HepG2 (cell line): ENCODE measurements around the gene SLC2A8. TPM values are rescaled to one million over a fixed set of nuclear protein-coding genes. Genes with fewer than 3 reads are reported as not detected.
A peak's percentile ranks its signal among the peaks of the same experiment; 100 is the strongest.

ENCODE experiments used
- ARNTL ChIP-seq: sonication (generic); formaldehyde crosslinking; IDR thresholded peaks from 2 replicates; pipeline ENCODE4 v1.4.0; 2020; ENCODE audit warnings: mild to moderate bottlenecking, missing genetic modification reagents
- ATF3 ChIP-seq: sonication (generic); formaldehyde crosslinking; IDR thresholded peaks from 2 replicates; pipeline ENCODE4 v1.4.0; 2020; ENCODE audit warnings: missing genetic modification reagents
- DDIT3 ChIP-seq: sonication (generic); formaldehyde crosslinking; IDR thresholded peaks from 2 replicates; pipeline ENCODE4 v1.4.0; 2020; ENCODE audit warnings: mild to moderate bottlenecking, missing genetic modification reagents
- FOXA1 ChIP-seq, 2 experiments: fragments of 450-650 bp in 1 of 2; sonication (generic) in 1 of 2; formaldehyde crosslinking in 1 of 2; IDR thresholded peaks; 2 replicates each; pipeline versions ENCODE4 v1.4.0 to v1.6.1; 2016 to 2020; ENCODE audit warnings: missing genetic modification reagents in 1 of 2
- GABPB1 ChIP-seq: IDR thresholded peaks from 2 replicates; pipeline ENCODE4 v1.6.1; 2016; ENCODE audit warnings: mild to moderate bottlenecking, missing genetic modification reagents, moderate library complexity, missing compliant biosample characterization
- GLI4 ChIP-seq: sonication (generic); formaldehyde crosslinking; IDR thresholded peaks from 2 replicates; pipeline ENCODE4 v1.5.1; 2020; ENCODE audit warnings: missing genetic modification reagents, mild to moderate bottlenecking, moderate library complexity, borderline replicate concordance
- SKIL ChIP-seq: sonication (generic); formaldehyde crosslinking; IDR thresholded peaks from 2 replicates; pipeline ENCODE4 v1.8.0; 2022; ENCODE audit warnings: missing genetic modification reagents, mild to moderate bottlenecking, moderate library complexity, borderline replicate concordance
- ZBTB20 ChIP-seq: sonication (generic); formaldehyde crosslinking; IDR thresholded peaks from 2 replicates; pipeline ENCODE4 v1.8.1; 2023; ENCODE audit warnings: missing genetic modification reagents, low read depth, mild to moderate bottlenecking, borderline replicate concordance
- ZNF24 ChIP-seq: fragments of 450-650 bp; IDR thresholded peaks from 2 replicates; pipeline ENCODE4 v1.6.1; 2017; ENCODE audit warnings: antibody characterized with exemption, mild to moderate bottlenecking
- ZNF263 ChIP-seq: sonication (generic); formaldehyde crosslinking; IDR thresholded peaks from 2 replicates; pipeline ENCODE4 v1.4.0; 2020; ENCODE audit warnings: missing genetic modification reagents
- ZNF281 ChIP-seq: sonication (generic); formaldehyde crosslinking; IDR thresholded peaks from 2 replicates; pipeline ENCODE4 v1.4.0; 2020; ENCODE audit warnings: missing genetic modification reagents, borderline replicate concordance
- polyA plus RNA-seq, 8 experiments: library from polyadenylated mRNA; depleted of rRNA in 3 of 8; stranded (reverse) in 7 of 8; unstranded in 1 of 8; fragments of >200 nt; fragmentation: Illumina TruSeq in 4 of 8; extraction: Trizol in 4 of 8; gene quantifications; 2 replicates each; pipeline versions ENCODE4 v1.2.1 to v1.2.3, GENCODE V29; 2011 to 2016; ENCODE audit warnings: low read depth in 4 of 8, missing spikeins in 1 of 8, mixed read lengths in 1 of 8; ENCODE audit not compliant: insufficient read depth in 1 of 8
- total RNA-seq, 5 experiments: library from RNA; depleted of rRNA; stranded (reverse); fragments of >200 nt; fragmentation: Illumina TruSeq; extraction: Trizol; gene quantifications; 2 replicates each; pipeline ENCODE4 v1.2.3, GENCODE V29; 2016; ENCODE audit warnings: low read depth in 1 of 5
- TF ChIP-seq, protein P1 (sequence below): sonication (generic); formaldehyde crosslinking; IDR thresholded peaks from 2 replicates; pipeline ENCODE4 v1.4.0; 2020; ENCODE audit warnings: missing genetic modification reagents
- TF ChIP-seq, protein P2 (sequence below): sonication (generic); formaldehyde crosslinking; IDR thresholded peaks from 2 replicates; pipeline ENCODE4 v1.9.0; 2022; ENCODE audit warnings: low read depth, missing genetic modification reagents
- TF ChIP-seq, protein P3 (sequence below): IDR thresholded peaks from 2 replicates; pipeline ENCODE4 v1.6.1; 2012; ENCODE audit warnings: low read length, improper control_type of control experiment

The SLC2A8 gene
- total and polyA plus RNA-seq, 2 of the 13 experiments (the other 11 are each of a cell fraction or from before 2014, with no cell fraction given): 22.6 to 48.6 TPM

GRCh38 chr9:127395497-127396252 lies 1.3 kb upstream of the SLC2A8 start (continued):
- TF ChIP-seq SKIL (0 out of 2 replicates have a peak, but pooled peaks have one; percentile 32), DDIT3 (CRISPR knock-in tag) (no peak), ARNTL (CRISPR knock-in tag) (peak; percentile 53; the same call in 1 of the 2 replicates), FOXA1 (IDR thresholded peaks at IDR 0.05) (0 out of 2 replicates have a peak, but pooled peaks have one; percentile 38), FOXA1 (CRISPR knock-in tag; IDR thresholded peaks at IDR 0.05) (peak; percentile 94), GLI4 (peak; percentile 85; the same call in 1 of the 2 replicates), GABPB1 (CRISPR knock-in tag) (peak; percentile 57; the same call in 1 of the 2 replicates), ZBTB20 (CRISPR knock-in tag) (peak; percentile 88; the same call in 1 of the 2 replicates), ZNF281 (CRISPR knock-in tag) (peak; percentile 77; the same call in 1 of the 2 replicates), ZNF263 (CRISPR knock-in tag) (peak; percentile 72), ZNF24 (no peak), ATF3 (CRISPR knock-in tag) (peak; percentile 60; the same call in 1 of the 2 replicates)
- TF ChIP-seq, protein P1, sequence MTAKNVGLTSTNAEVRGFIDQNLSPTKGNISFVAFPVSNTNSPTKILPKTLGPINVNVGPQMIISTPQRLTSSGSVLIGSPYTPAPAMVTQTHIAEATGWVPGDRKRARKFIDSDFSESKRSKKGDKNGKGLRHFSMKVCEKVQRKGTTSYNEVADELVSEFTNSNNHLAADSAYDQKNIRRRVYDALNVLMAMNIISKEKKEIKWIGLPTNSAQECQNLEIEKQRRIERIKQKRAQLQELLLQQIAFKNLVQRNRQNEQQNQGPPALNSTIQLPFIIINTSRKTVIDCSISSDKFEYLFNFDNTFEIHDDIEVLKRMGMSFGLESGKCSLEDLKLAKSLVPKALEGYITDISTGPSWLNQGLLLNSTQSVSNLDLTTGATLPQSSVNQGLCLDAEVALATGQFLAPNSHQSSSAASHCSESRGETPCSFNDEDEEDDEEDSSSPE: 0 out of 2 replicates have a peak, but pooled peaks have one; percentile 18
- TF ChIP-seq, protein P2, sequence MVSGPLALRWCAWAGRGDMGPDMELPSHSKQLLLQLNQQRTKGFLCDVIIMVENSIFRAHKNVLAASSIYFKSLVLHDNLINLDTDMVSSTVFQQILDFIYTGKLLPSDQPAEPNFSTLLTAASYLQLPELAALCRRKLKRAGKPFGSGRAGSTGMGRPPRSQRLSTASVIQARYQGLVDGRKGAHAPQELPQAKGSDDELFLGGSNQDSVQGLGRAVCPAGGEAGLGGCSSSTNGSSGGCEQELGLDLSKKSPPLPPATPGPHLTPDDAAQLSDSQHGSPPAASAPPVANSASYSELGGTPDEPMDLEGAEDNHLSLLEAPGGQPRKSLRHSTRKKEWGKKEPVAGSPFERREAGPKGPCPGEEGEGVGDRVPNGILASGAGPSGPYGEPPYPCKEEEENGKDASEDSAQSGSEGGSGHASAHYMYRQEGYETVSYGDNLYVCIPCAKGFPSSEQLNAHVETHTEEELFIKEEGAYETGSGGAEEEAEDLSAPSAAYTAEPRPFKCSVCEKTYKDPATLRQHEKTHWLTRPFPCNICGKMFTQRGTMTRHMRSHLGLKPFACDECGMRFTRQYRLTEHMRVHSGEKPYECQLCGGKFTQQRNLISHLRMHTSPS (CRISPR knock-in tag): no peak
- TF ChIP-seq, protein P3, sequence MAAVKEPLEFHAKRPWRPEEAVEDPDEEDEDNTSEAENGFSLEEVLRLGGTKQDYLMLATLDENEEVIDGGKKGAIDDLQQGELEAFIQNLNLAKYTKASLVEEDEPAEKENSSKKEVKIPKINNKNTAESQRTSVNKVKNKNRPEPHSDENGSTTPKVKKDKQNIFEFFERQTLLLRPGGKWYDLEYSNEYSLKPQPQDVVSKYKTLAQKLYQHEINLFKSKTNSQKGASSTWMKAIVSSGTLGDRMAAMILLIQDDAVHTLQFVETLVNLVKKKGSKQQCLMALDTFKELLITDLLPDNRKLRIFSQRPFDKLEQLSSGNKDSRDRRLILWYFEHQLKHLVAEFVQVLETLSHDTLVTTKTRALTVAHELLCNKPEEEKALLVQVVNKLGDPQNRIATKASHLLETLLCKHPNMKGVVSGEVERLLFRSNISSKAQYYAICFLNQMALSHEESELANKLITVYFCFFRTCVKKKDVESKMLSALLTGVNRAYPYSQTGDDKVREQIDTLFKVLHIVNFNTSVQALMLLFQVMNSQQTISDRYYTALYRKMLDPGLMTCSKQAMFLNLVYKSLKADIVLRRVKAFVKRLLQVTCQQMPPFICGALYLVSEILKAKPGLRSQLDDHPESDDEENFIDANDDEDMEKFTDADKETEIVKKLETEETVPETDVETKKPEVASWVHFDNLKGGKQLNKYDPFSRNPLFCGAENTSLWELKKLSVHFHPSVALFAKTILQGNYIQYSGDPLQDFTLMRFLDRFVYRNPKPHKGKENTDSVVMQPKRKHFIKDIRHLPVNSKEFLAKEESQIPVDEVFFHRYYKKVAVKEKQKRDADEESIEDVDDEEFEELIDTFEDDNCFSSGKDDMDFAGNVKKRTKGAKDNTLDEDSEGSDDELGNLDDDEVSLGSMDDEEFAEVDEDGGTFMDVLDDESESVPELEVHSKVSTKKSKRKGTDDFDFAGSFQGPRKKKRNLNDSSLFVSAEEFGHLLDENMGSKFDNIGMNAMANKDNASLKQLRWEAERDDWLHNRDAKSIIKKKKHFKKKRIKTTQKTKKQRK: no peak
